ENCODE results near the gene DUSP16. TPM values are rescaled to one million over a fixed set of nuclear protein-coding genes. Genes with fewer than 3 reads are reported as not detected.

Gene DUSP16
- total RNA-seq, 1 donor from 2014 or later: 12.9 TPM

DNA sequence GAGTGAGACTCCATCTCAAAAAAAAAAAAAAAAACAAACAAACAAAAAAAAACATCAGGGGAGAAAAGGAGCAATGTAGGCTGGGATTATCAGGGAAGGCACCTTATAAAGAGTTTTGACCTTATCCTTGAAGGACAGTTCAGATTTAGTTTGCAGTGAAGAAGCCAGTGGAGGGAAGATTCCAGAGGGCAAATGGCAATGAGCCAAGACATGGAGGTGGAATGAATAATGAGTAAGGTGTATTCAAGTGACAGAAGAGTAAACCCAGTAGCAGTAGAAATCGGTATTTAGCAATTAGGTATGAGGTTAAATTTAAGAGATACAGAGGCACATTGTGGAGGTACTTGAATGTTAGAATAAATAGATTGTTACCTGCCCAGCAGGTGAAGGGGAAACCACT, 2.2 kb upstream of the DUSP16 start:
- peaks cover 5% of the 10 kb centered on the region for H3K36me3 Mint-ChIP-seq (ENCODE audit: low read depth, unreplicated experiment)
- H3K4me1 Mint-ChIP-seq (ENCODE audit: unreplicated experiment): peaks cover 6% of the 10 kb centered on the region
- TF ChIP-seq, protein P1, sequence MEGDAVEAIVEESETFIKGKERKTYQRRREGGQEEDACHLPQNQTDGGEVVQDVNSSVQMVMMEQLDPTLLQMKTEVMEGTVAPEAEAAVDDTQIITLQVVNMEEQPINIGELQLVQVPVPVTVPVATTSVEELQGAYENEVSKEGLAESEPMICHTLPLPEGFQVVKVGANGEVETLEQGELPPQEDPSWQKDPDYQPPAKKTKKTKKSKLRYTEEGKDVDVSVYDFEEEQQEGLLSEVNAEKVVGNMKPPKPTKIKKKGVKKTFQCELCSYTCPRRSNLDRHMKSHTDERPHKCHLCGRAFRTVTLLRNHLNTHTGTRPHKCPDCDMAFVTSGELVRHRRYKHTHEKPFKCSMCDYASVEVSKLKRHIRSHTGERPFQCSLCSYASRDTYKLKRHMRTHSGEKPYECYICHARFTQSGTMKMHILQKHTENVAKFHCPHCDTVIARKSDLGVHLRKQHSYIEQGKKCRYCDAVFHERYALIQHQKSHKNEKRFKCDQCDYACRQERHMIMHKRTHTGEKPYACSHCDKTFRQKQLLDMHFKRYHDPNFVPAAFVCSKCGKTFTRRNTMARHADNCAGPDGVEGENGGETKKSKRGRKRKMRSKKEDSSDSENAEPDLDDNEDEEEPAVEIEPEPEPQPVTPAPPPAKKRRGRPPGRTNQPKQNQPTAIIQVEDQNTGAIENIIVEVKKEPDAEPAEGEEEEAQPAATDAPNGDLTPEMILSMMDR (IDR thresholded peaks at IDR 0.05; ENCODE audit: unreplicated experiment): no peak
- peaks cover 11% of the 10 kb centered on the region for H3K27me3 Mint-ChIP-seq (ENCODE audit: unreplicated experiment)
- peak overlapping the region; percentile 80 for H3K27ac Mint-ChIP-seq (ENCODE audit: unreplicated experiment)
- peak overlapping the region; percentile 24 for H3K4me3 Mint-ChIP-seq (ENCODE audit: unreplicated experiment)
- no peak for DNase-seq (ENCODE audit: low spot score)
- no peaks in the 10 kb centered on the region for H3K9me3 Mint-ChIP-seq (ENCODE audit: unreplicated experiment)

DNA sequence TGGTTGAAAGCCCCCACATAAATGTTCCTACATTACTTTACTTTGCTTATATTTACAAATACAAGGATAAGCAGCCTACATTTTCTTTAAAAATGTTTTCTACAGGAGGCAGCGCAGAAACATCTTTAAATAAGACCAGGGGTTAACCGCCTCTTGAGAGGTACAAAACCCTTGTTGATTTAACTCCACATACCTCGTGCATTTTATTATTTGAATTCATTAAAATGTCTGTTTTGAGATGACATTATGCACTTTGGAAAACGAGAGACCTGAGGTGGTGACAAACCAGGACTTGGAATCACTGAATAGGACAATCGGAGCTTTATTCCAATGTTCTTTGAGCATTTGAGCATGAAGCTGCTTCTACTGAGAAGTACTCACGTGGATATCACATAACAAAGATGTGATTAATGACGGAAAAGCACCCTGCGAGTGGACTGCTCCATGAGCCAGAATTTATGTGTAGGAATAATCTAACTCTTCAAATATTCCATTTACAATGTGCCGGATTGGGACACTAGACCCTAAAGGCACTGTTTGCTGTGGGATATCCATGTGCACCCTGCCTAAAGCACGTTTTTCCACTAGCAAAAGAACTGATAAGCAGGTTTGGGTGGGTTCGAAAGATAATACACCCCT, 746 bp upstream of the DUSP16 start:
- no peak for DNase-seq (ENCODE audit: low spot score)
- H3K9me3 Mint-ChIP-seq (ENCODE audit: unreplicated experiment): no peaks in the 10 kb centered on the region
- H3K36me3 Mint-ChIP-seq (ENCODE audit: low read depth, unreplicated experiment): peaks cover 5% of the 10 kb centered on the region

DNA sequence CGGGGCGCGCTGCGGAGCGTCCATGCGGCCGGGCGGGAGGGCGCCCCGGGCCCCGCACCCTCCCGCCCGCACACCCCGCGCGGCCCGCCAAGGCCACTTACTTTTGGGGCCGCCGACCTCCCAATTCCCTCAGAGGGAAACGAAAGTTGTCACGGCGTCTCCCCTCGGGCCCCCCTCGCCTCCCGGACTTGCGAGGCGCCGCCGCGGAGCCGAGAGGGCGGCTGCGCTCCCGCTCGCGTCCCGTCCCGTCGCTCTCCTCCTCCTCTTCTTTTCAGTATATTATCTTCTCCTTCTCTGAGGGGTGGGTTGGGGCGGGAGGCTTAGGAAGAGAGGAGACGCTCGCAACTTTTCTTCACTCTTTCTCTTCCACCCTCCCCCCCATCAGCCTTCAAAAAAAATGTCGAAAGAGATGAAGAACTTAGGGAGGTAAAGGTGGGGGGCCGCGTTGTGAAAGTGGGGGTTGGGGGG, 613 bp downstream of the DUSP16 start:
- TF ChIP-seq, protein P1 (IDR thresholded peaks at IDR 0.05; ENCODE audit: unreplicated experiment): no peak
- Mint-ChIP-seq H3K4me3 (ENCODE audit: unreplicated experiment) (peak overlapping the region; percentile 90), H3K9me3 (ENCODE audit: unreplicated experiment) (no peaks in the 10 kb centered on the region), H3K27me3 (ENCODE audit: unreplicated experiment) (peaks cover 13% of the 10 kb centered on the region), H3K27ac (ENCODE audit: unreplicated experiment) (peak overlapping the region; percentile 89), H3K36me3 (ENCODE audit: low read depth, unreplicated experiment) (peaks cover 5% of the 10 kb centered on the region), H3K4me1 (ENCODE audit: unreplicated experiment) (peaks cover 10% of the 10 kb centered on the region)
- DNase-seq (ENCODE audit: low spot score): peak; percentile 31

More for the DNA sequence above, 746 bp upstream of the DUSP16 start:
- peak overlapping the region; percentile 94 for H3K4me3 Mint-ChIP-seq (ENCODE audit: unreplicated experiment)
- TF ChIP-seq, protein P1 (IDR thresholded peaks at IDR 0.05; ENCODE audit: unreplicated experiment): no peak
- peaks cover 13% of the 10 kb centered on the region for H3K27me3 Mint-ChIP-seq (ENCODE audit: unreplicated experiment)
- H3K27ac Mint-ChIP-seq (ENCODE audit: unreplicated experiment): peak overlapping the region; percentile 97
- H3K4me1 Mint-ChIP-seq (ENCODE audit: unreplicated experiment): peaks cover 10% of the 10 kb centered on the region

DNA sequence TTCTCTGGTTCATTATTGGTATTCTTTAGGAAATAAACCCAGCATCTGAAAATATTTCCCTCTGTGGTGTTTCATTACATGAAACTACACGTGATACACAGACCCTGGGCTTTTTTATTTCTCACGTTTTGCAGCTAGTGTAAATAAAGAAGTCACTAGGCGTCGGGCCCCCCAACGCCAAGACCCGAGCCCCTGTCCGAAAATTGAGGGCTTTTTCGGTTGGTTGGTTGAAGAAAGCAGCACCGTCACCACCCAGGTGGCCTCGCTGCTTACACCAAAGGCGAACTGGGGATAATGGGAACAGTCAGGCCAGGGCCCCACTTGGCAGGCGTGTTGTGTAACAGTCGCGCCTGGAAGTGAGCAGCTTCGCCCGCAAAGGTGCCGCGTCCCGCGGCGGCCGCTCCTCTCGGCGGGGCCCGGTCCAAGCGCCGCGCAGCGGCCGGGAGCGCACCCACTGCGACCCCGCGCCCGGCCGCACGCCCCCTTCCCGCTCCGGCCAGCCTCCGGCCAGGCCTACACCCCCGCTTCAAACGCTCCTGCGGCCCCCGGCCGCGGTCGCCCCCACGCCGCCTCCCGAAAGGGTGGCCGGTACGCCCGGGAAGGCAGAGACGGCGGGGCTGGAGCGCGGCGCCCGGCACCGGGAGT, 1.2 kb downstream of the DUSP16 start:
- H3K4me3 Mint-ChIP-seq (ENCODE audit: unreplicated experiment): peak overlapping the region; percentile 92
- TF ChIP-seq, protein P1 (IDR thresholded peaks at IDR 0.05; ENCODE audit: unreplicated experiment): no peak
- DNase-seq (ENCODE audit: low spot score): peak; percentile 58
- peaks cover 13% of the 10 kb centered on the region for H3K27me3 Mint-ChIP-seq (ENCODE audit: unreplicated experiment)
- H3K36me3 Mint-ChIP-seq (ENCODE audit: low read depth, unreplicated experiment): peaks cover 5% of the 10 kb centered on the region
- H3K4me1 Mint-ChIP-seq (ENCODE audit: unreplicated experiment): peaks cover 10% of the 10 kb centered on the region
- peak overlapping the region; percentile 94 for H3K27ac Mint-ChIP-seq (ENCODE audit: unreplicated experiment)
- H3K9me3 Mint-ChIP-seq (ENCODE audit: unreplicated experiment): no peaks in the 10 kb centered on the region

All from endothelial cell (in vitro differentiated cells).